HL-60/S4 treated with phorbol 12-myristate 13-acetate at 8.2 ng/mL for 4 days and 3 days (cell line): ENCODE results near the gene PHF14.

Experiments
- in situ Hi-C: fragments of 300-500 bp; cut with MboI; formaldehyde crosslinking; loops from 2 replicates; pipeline ENCODE4 v1.15.0; 2022; ENCODE audit warnings: low sequenced_read_pairs

PHF14 gene

GRCh38 chr7:11171569-11172192 is 198.0 kb downstream of the PHF14 start:
- in situ Hi-C loops = no loop called here

- in situ Hi-C loops = no loop called here
Observed at GRCh38 chr7:11172835-11173234, 199.2 kb downstream of the PHF14 start.

GRCh38 chr7:11175371-11175770 is 201.7 kb downstream of the PHF14 start:
- in situ Hi-C loops = no loop called here

GRCh38 chr7:11175887-11176286 is 202.2 kb downstream of the PHF14 start:
- in situ Hi-C loops = no loop called here

- in situ Hi-C loops = no loop called here
Observed at GRCh38 chr7:11176985-11177555, 203.4 kb downstream of the PHF14 start.

- in situ Hi-C loops = no loop called here
Observed at GRCh38 chr7:11177793-11178192, 204.1 kb downstream of the PHF14 start.

GRCh38 chr7:11181590-11181989 is 207.9 kb downstream of the PHF14 start:
- in situ Hi-C loops = no loop called here

- in situ Hi-C loops = no loop called here
Observed at GRCh38 chr7:11182736-11183135, 209.1 kb downstream of the PHF14 start.

- in situ Hi-C loops = no loop called here
Observed at GRCh38 chr7:11185179-11185815, 211.6 kb downstream of the PHF14 start.

GRCh38 chr7:11188529-11189310 is 215.0 kb downstream of the PHF14 start:
- in situ Hi-C loops = no loop called here

- in situ Hi-C loops = no loop called here
Observed at GRCh38 chr7:11191081-11191480, 217.4 kb downstream of the PHF14 start.

GRCh38 chr7:11191574-11192220 is 218.0 kb downstream of the PHF14 start:
- in situ Hi-C loops = no loop called here

GRCh38 chr7:11192506-11192905 is 218.8 kb downstream of the PHF14 start:
- in situ Hi-C loops = no loop called here

- in situ Hi-C loops = no loop called here
Observed at GRCh38 chr7:11193131-11193867, 219.6 kb downstream of the PHF14 start.

GRCh38 chr7:11193888-11194287 is 220.2 kb downstream of the PHF14 start:
- in situ Hi-C loops = no loop called here

- in situ Hi-C loops = no loop called here
Observed at GRCh38 chr7:11194492-11194891, 220.8 kb downstream of the PHF14 start.

- in situ Hi-C loops = no loop called here
Observed at GRCh38 chr7:11195502-11195901, 221.8 kb downstream of the PHF14 start.

- in situ Hi-C loops = no loop called here
Observed at GRCh38 chr7:11196143-11196542, 222.5 kb downstream of the PHF14 start.

GRCh38 chr7:11203224-11203623 is 229.6 kb downstream of the PHF14 start:
- in situ Hi-C loops = no loop called here

- in situ Hi-C loops = no loop called here
Observed at GRCh38 chr7:11203683-11204082, 230.0 kb downstream of the PHF14 start.
